Right kidney (tissue), 1 donor: ENCODE measurements around the gene ARL15.

Source experiments
- DNase-seq: peaks from one replicate; pipeline ENCODE4 v3.0.0-alpha.2; 2016

The ARL15 gene

DNA sequence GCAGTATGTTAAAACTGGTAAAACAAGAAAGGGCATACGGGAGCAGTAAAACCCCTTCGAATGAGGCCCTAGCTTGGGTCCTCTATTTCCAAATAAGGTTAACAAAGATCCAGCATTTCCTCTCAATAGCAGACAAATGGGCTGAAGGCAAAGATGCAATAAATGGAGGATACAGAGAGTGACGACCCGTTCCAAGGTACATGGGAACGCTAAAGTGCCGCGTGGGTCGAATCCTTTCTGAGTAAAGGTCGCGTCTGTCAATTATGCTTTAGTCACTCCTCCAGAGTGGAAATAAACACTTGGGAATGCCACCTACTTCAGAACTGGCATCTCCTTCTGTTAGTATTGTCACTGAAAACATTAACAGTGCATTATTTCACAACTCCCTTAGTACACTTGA, 24.7 kb downstream of the ARL15 start:
- DNase-seq: no peak

GRCh38 chr5:54284586-54284985, 25.8 kb downstream of the ARL15 start:
- DNase-seq: no peak

GRCh38 chr5:54282876-54283275, 27.5 kb downstream of the ARL15 start:
- DNase-seq: no peak

DNA sequence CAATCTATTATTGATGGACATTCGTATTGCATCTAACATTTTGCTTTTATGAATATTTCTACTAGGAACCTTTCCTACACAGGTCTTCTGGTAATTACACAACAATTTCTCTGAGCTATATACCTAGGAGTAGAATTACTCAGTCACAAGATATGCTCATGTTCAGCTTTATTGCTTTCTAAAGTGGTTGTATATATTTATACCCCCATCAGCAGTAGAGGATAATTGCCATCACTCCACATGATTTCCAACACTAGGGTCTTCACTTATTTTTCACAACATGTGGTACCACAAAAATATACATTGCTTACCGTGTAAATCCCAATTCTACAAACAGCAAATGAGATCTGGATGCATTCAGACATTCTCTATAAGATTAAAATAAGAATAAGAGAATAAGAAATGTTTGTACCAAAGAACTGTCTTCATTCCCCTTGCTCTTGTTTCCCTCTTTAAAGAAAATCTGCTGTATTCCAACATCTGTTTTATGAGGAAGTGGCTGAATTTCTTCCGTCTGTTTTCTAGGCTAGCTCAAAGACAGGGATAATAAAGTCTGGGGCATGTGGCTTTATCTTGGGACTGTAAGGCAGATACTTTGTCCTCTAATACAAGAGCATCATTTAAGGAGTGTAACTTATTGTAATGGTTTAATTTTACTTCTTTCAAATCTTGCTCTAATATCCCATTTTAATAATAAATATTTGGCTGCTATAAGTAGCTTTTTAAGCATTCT, 28.2 kb downstream of the ARL15 start:
- DNase-seq: no peak

DNA sequence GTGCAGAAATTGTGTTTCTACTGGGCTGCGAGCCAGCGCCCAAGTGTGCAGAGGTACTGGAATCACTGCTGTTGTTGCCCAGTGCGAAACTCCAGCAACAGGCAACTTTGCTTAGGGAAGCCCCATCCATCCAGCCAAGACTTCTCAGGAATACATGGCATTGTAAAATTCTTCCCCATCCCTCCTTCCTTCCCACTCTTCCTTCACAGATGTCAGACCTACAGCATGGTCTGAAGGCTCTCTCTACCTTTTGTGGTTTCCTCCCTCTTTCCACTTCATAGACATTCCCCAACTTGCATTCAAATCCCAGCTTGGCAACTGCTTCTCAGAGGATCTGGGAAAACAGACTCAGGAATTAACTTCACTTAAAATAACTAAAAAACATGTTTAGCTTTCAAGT, 30.4 kb downstream of the ARL15 start:
- DNase-seq: no peak

- no peak for DNase-seq
Measured at GRCh38 chr5:54278979-54279717, 31.2 kb downstream of the ARL15 start.

DNA sequence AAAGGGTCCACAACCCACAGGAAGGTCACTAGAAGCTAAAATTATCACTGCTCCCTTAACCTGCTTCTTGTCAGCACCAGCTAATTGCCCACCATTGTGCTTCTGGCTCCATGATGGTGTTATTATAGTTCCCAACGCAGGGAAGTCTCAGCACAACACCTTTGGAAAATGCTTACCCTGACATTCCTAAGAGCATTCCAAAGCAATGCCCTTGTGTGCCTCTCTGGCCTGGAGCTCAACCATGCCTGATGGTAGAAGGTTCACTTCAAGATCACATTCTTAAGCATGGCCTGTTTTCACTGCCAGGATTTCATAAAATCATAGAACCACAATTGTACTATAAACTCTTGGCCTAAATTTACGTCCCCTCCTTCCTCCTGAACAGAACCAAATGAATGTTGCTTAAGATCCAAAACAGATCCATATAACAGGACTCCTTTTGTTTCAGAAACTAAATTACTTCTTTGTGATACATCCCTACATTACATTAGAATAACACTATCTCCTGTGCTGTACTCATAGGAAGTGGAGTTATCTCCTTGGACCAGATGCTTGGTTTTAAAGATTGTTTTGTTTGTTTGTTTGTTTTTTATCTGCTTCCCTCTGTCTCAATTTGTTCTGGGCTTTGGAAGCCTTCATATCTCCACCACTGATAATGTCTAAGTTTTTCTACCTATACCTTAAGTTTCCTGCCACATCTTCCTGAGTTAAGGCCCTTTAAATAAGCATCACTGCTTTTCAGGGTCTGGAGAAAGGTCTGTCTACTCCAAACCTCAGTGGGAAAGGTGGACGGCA, 32.1 kb downstream of the ARL15 start:
- no peak for DNase-seq

DNA sequence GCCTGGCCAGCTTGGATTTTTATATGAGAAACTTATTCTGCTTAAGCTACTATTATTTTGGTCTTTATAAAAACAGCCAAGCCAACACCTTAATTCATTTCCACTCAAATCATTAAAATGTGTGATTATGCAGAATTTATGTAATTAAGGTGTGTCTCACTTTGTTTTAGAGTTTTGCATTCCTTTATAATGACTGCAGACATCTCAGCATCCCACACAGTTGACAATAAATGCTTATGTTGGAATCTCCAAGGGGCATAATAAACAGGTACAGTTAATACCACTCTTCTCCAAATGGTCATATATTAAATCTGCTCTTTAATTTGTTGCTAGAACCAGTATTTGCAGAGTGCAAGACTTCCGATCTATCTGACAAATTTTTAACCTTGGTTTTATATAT, 34.3 kb downstream of the ARL15 start:
- no peak for DNase-seq

- DNase-seq: no peak
Measured at GRCh38 chr5:54275361-54275760, 35.0 kb downstream of the ARL15 start.

- no peak for DNase-seq
Measured at GRCh38 chr5:54274944-54275343, 35.4 kb downstream of the ARL15 start.

GRCh38 chr5:54273715-54274114, 36.7 kb downstream of the ARL15 start:
- no peak for DNase-seq

- no peak for DNase-seq
Measured at GRCh38 chr5:54272746-54273145, 37.6 kb downstream of the ARL15 start.

GRCh38 chr5:54270326-54270725, 40.0 kb downstream of the ARL15 start:
- no peak for DNase-seq

GRCh38 chr5:54264574-54264973, 45.8 kb downstream of the ARL15 start:
- DNase-seq: no peak

GRCh38 chr5:54263447-54263846, 46.9 kb downstream of the ARL15 start:
- DNase-seq: no peak

GRCh38 chr5:54261596-54261995, 48.8 kb downstream of the ARL15 start:
- no peak for DNase-seq

- no peak for DNase-seq
Measured at GRCh38 chr5:54259981-54260380, 50.4 kb downstream of the ARL15 start.

GRCh38 chr5:54259090-54259489, 51.3 kb downstream of the ARL15 start:
- no peak for DNase-seq

DNA sequence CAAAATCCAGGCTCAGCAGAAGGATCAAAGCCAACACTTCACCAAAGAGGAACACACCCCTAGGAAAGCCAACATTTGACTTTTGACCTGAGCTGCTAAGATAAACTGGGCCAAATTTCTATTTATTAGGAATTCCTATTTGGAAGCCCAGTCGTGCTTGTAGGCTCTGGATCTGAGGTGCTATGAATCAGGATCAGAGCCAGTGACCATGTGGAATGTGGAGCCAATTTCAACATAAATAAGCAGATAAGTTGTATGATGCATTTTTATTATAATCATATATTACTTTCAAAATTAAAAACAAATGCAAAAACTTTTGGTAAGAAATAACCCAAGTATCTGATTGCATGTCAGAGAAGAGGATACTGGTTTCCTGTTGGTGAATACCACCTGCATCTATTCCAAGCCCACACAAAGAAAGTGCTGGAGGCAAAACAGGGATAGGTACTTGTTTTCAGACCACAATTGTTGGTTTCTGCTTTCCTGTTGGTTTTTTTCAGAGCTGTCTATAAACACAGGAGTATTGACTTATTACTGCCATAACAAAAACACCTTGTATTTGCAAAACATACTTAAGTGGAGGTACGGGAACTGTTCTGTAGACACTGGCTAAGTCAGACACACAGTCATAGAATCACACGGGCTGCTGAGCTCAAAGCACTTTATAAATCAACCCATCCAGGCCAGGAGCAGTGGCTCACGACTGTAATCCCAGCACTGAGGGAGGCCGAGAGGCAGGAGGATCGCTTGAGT, 52.8 kb downstream of the ARL15 start:
- no peak for DNase-seq

DNA sequence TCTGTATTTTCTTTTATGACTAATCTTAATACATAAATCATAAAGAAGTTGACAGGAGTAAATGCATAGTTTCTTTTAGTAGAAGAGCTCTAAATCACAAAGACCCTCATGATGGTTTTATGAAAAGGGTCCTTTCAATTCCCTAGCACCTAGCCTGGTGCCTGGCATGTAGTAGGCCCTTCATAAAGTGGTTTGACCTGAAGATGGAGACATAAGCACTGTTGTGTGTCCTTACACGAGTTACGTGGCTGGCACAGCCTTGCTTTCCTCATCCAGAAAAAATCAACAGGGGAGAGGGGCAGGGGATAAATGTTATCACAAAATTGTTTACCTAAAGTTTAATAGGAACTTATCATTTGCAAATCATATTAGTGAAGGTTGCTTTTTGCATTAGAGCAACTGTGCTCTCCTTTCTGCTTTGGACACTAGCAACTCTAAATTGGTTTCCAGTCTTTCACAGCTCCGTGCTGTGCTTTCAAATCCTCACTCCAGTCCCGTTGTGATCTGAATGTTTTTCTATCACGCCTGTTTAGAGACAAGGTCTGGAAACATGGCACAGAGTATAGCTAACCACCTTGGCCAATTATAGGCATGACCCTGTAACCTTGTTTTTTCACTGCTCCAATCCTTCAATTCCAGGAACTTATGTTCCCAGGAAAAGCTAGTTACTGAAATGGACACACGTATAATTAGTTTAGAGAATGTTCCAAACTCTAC, 55.7 kb downstream of the ARL15 start:
- no peak for DNase-seq

GRCh38 chr5:54251981-54252380, 58.4 kb downstream of the ARL15 start:
- DNase-seq: no peak
